Heart right ventricle (tissue), 16 donors: Measurements from ENCODE around the gene ZNRF1. TPM values are rescaled to one million over a fixed set of nuclear protein-coding genes. Genes with fewer than 3 reads are reported as not detected.
A peak's percentile ranks its signal among the peaks of the same experiment; 100 is the strongest.

Experiments used
- ATAC-seq, 8 donors: fragments of 200-7000 bp; cut with Tn5 transposase; one replicate each; pipeline ENCODE4 v1.9.1; 2020; ENCODE audit warnings: mild to moderate bottlenecking in 8 of 8, moderate library complexity in 8 of 8, moderate number of reproducible peaks in 1 of 8
- DNase-seq, 2 donors: peaks; one replicate each; pipeline ENCODE4 v3.0.0-alpha.2; 2020
- H3K27ac ChIP-seq, 10 donors: fragments of 200-600 bp; sonication (generic) in 2 of 10; one replicate each; pipeline versions ENCODE4 v1.5.0 to v1.8.0; 2020 to 2022; ENCODE audit warnings: mild to moderate bottlenecking in 3 of 10
- H3K27me3 ChIP-seq, 7 donors: fragments of 200-600 bp; one replicate each; pipeline ENCODE4 v1.8.0; 2021 to 2022; ENCODE audit warnings: mild to moderate bottlenecking in 2 of 7
- H3K36me3 ChIP-seq, 9 donors: fragments of 200-600 bp; sonication (generic) in 1 of 9; one replicate each; pipeline versions ENCODE4 v1.5.0 to v1.8.0; 2020 to 2022; ENCODE audit warnings: mild to moderate bottlenecking in 2 of 9
- H3K4me1 ChIP-seq, 9 donors: fragments of 200-600 bp; sonication (generic) in 1 of 9; one replicate each; pipeline versions ENCODE4 v1.5.0 to v1.8.0; 2020 to 2022; ENCODE audit warnings: mild to moderate bottlenecking in 4 of 9
- H3K4me3 ChIP-seq, 10 donors: fragments of 200-600 bp; sonication (generic) in 2 of 10; one replicate each; pipeline versions ENCODE4 v1.5.0 to v1.8.0; 2020 to 2022; ENCODE audit warnings: mild to moderate bottlenecking in 7 of 10, moderate library complexity in 2 of 10
- H3K9me3 ChIP-seq, 11 donors: fragments of 200-600 bp in 10 of 11; sonication (generic) in 2 of 11; one replicate each; pipeline versions ENCODE4 v1.5.0 to v1.8.0; 2013 to 2022; ENCODE audit warnings: mild to moderate bottlenecking in 2 of 11, control low read depth in 1 of 11, moderate library complexity in 1 of 11
- CTCF ChIP-seq, 9 donors: fragments of 200-600 bp; sonication (generic) in 2 of 9; IDR thresholded peaks; one replicate each; pipeline versions ENCODE4 v1.5.0 to v1.8.0; 2021 to 2022; ENCODE audit warnings: antibody characterized with exemption in 9 of 9, mild to moderate bottlenecking in 5 of 9, moderate library complexity in 1 of 9
- WGBS, 2 donors: extraction: QIAGEN DNeasy Blood & Tissue Kit; methylation state at CpG; one replicate each; pipeline ENCODE4 v1.1.7; 2013; ENCODE audit warnings: inconsistent platforms in 1 of 2; 5-methylcytosine and 5-hydroxymethylcytosine counted together
- intact Hi-C, 10 donors: fragments of 100-400 bp; cut with DNase I; formaldehyde crosslinking; loops; one replicate each; pipeline versions ENCODE4 v1.11.1 to v1.14.2; 2022
- polyA plus RNA-seq, 2 donors: library from polyadenylated mRNA; stranded (reverse); fragments of 200-250 nt; gene quantifications; one replicate each; pipeline ENCODE4 v1.2.3, GENCODE V29; 2013
- total RNA-seq, 10 donors: library from RNA; stranded (reverse); fragmentation: NEBNext Ultra II Directional in 3 of 10; extraction: Animal tissue kit (Norgen Biotek cat#: 25700) in 3 of 10; gene quantifications; one replicate each; pipeline versions ENCODE4 v1.2.1 to v1.2.4, GENCODE V29; 2021 to 2023
- donor health status: Arrhythmogenic right ventricular cardiomyopathy.
- donor health status: ischemic (EF 13 %, LVEDD 7.1; RV severe dilation, severe dysfunction).
- donor health status: healthy with polysubstance abuse.
- donor health status: DM: no; HTN: yes; CAD: no.
- donor health status: DM: no; HTN: no; CAD: no.
- donor health status: ischemic (EF 25% LVEDD 6.9; RV normal size, moderate dysfunction).
- donor health status: ischemic (EF 25% LVEDD 5.7; RV mildly dilated, moderate dysfunction).
- donor health status: healthy.
- donor health status: DM: yes; HTN: yes; CAD: no.
- donor health status: Ischemic cardiomyopathy.
- donor health status: ischemic (EF 35%, LVEDD 5.7; RV mildly dilated, moderate dysfunction).
- donor health status: nonischemic (EF 11% LVEDD 7.7; RV severe dilation, severe dysfunction).
- donor health status: DM: yes; HTN: yes; CAD: no.
- donor health status: PGD.
- donor health status: ischemic (EF 29% LVEDD 5.4; RV normal size, mild dysfunction).
- donor health status: nonischemic (EF 23%, LVEDD 6.1; RV moderate dilation, normal function).

The ZNRF1 gene
- total and polyA plus RNA-seq, 12 donors = 13.1 to 30.8 (median 20.8) TPM

GRCh38 chr16:75086281-75086680 is 87.5 kb downstream of the ZNRF1 start:
- peaks cover 0 to 4% (median 0%) of the 10 kb centered on the region in 9 donors for H3K36me3 ChIP-seq
- H3K27me3 ChIP-seq = no peaks in the 10 kb centered on the region
- intact Hi-C loops = no loop called here
- no peak for TF ChIP-seq CTCF (IDR thresholded peaks at IDR 0.05)
- H3K27ac ChIP-seq = no peak overlapping the region
- no peak overlapping the region for H3K4me3 ChIP-seq
- ATAC-seq = no peak
- H3K9me3 ChIP-seq = no peaks in the 10 kb centered on the region
- no peak for DNase-seq
- 88 to 94% methylated on average over 1 of the region's 1 CpG for WGBS, 2 donors
- H3K4me1 ChIP-seq = peaks cover 16 to 62% (median 52%) of the 10 kb centered on the region in 9 donors

- ATAC-seq = peak in 3 of 8 donors; percentile 1 to 34 (median 6)
- 68 to 72% methylated on average over 10 of the region's 10 CpGs for WGBS, 2 donors
- no peak for TF ChIP-seq CTCF (IDR thresholded peaks at IDR 0.05)
Observed at GRCh38 chr16:75086688-75087374, 88.0 kb downstream of the ZNRF1 start.

GRCh38 chr16:75087375-75087979 is 88.7 kb downstream of the ZNRF1 start:
- TF ChIP-seq CTCF (IDR thresholded peaks at IDR 0.05) = peak in 3 of 9 donors; percentile 17 to 23 (median 21)
- peak overlapping the region; percentile 21 to 83 (median 68) for H3K27ac ChIP-seq
- intact Hi-C loops = no loop called here
- WGBS, 2 donors = 14% methylated on average over 10 of the region's 10 CpGs
- H3K4me3 ChIP-seq = peak overlapping the region in 5 of 10 donors; percentile 2 to 28 (median 14)
- no peaks in the 10 kb centered on the region for H3K27me3 ChIP-seq
- H3K4me1 ChIP-seq = peaks cover 16 to 59% (median 48%) of the 10 kb centered on the region in 9 donors
- H3K9me3 ChIP-seq = no peaks in the 10 kb centered on the region
- peak; percentile 83 to 92 (median 88) for ATAC-seq
- DNase-seq = peak; percentile 47 to 69
- peaks cover 0 to 4% (median 0%) of the 10 kb centered on the region in 9 donors for H3K36me3 ChIP-seq

More at GRCh38 chr16:75086688-75087374, 88.0 kb downstream of the ZNRF1 start:
- no peaks in the 10 kb centered on the region for H3K9me3 ChIP-seq
- peak overlapping the region; percentile 21 to 83 (median 68) for H3K27ac ChIP-seq
- peaks cover 0 to 4% (median 0%) of the 10 kb centered on the region in 9 donors for H3K36me3 ChIP-seq
- DNase-seq = no peak
- intact Hi-C loops = no loop called here
- H3K4me1 ChIP-seq = peaks cover 16 to 64% (median 48%) of the 10 kb centered on the region in 9 donors
- no peaks in the 10 kb centered on the region for H3K27me3 ChIP-seq
- H3K4me3 ChIP-seq = peak overlapping the region in 1 of 10 donors; percentile 28

- no peaks in the 10 kb centered on the region for H3K9me3 ChIP-seq
- H3K4me1 ChIP-seq = peaks cover 16 to 64% (median 48%) of the 10 kb centered on the region in 9 donors
- no peak for TF ChIP-seq CTCF (IDR thresholded peaks at IDR 0.05)
- H3K27me3 ChIP-seq = no peaks in the 10 kb centered on the region
- peak overlapping the region in 2 of 10 donors; percentile 14 to 25 for H3K4me3 ChIP-seq
- WGBS, 2 donors = 42 to 43% methylated on average over 3 of the region's 3 CpGs
- peaks cover 0 to 4% (median 0%) of the 10 kb centered on the region in 9 donors for H3K36me3 ChIP-seq
- peak overlapping the region in 8 of 10 donors; percentile 51 to 83 (median 70) for H3K27ac ChIP-seq
- ATAC-seq (peak in 4 of 8 donors; percentile 14 to 39 (median 32)), DNase-seq (no peak)
- intact Hi-C loops = no loop called here
Observed at GRCh38 chr16:75088216-75088615, 89.4 kb downstream of the ZNRF1 start.
